Measurements from ENCODE around the gene CDKN2AIPNL.
"Not testable (repeated sequence)": the region's sequence is repeated elsewhere in the genome, so short reads cannot be mapped to it uniquely, and the experiment has no call there.

Gene CDKN2AIPNL

GRCh38 chr5:134396274-134396673, 15.4 kb downstream of the CDKN2AIPNL start:
- no peak for DNase-seq

- DNase-seq: no peak
Measured at GRCh38 chr5:134394932-134395331, 16.7 kb downstream of the CDKN2AIPNL start.

GRCh38 chr5:134392301-134392700, 19.4 kb downstream of the CDKN2AIPNL start:
- no peak for DNase-seq

GRCh38 chr5:134387443-134387842, 24.2 kb downstream of the CDKN2AIPNL start:
- no peak for DNase-seq

- no peak for DNase-seq
Measured at GRCh38 chr5:134383980-134384697, 27.5 kb downstream of the CDKN2AIPNL start.

- not testable (repeated sequence) for DNase-seq
Measured at GRCh38 chr5:134382204-134382603, 29.5 kb downstream of the CDKN2AIPNL start.

- DNase-seq: no peak
Measured at GRCh38 chr5:134380346-134380745, 31.3 kb downstream of the CDKN2AIPNL start.

- DNase-seq: peak; percentile 21
Measured at GRCh38 chr5:134374232-134374631, 37.4 kb downstream of the CDKN2AIPNL start.

GRCh38 chr5:134373633-134374032, 38.0 kb downstream of the CDKN2AIPNL start:
- DNase-seq: not testable (repeated sequence)

- DNase-seq: peak; percentile 64
Measured at GRCh38 chr5:134371834-134372340, 39.8 kb downstream of the CDKN2AIPNL start.

- peak; percentile 100 for DNase-seq
Measured at GRCh38 chr5:134370871-134371833, 40.5 kb downstream of the CDKN2AIPNL start, which contains the start of gene UBE2B. Gene UBE2B, plus strand, starts transcription at chr5:134371569. Its CDS starts 27 bp downstream, at chr5:134371596.

GRCh38 chr5:134370311-134370870, 41.3 kb downstream of the CDKN2AIPNL start:
- DNase-seq: no peak

GRCh38 chr5:134365604-134366003, 46.1 kb downstream of the CDKN2AIPNL start:
- no peak for DNase-seq

- DNase-seq: no peak
Measured at GRCh38 chr5:134355681-134356080, 56.0 kb downstream of the CDKN2AIPNL start.
